Hepatocyte (in vitro differentiated cells): Measurements from ENCODE around the gene PABPC1L2A.
"Not testable (repeated sequence)": the region's sequence is repeated elsewhere in the genome, so short reads cannot be mapped to it uniquely, and the experiment has no call there.

Source experiments
- EZH2 ChIP-seq: fragments of 200-600 bp; sonication (generic); IDR thresholded peaks from 2 replicates; pipeline ENCODE4 v1.6.1; 2016; ENCODE audit warnings: antibody characterized with exemption, mild to moderate bottlenecking, borderline replicate concordance
- EZH2phosphoT487 ChIP-seq: fragments of 200-600 bp; sonication (generic); IDR thresholded peaks from one replicate; pipeline ENCODE4 v1.6.1; 2018; ENCODE audit warnings: antibody characterized with exemption, mild to moderate bottlenecking, low read depth, moderate library complexity; ENCODE audit not compliant: unreplicated experiment, severe bottlenecking
- TF ChIP-seq, protein P1 (sequence below): fragments of 200-600 bp; sonication (generic); IDR thresholded peaks from 2 replicates; pipeline ENCODE4 v1.5.1; 2016; ENCODE audit warnings: antibody characterized with exemption, mild to moderate bottlenecking; ENCODE audit not compliant: poor library complexity

DNA sequence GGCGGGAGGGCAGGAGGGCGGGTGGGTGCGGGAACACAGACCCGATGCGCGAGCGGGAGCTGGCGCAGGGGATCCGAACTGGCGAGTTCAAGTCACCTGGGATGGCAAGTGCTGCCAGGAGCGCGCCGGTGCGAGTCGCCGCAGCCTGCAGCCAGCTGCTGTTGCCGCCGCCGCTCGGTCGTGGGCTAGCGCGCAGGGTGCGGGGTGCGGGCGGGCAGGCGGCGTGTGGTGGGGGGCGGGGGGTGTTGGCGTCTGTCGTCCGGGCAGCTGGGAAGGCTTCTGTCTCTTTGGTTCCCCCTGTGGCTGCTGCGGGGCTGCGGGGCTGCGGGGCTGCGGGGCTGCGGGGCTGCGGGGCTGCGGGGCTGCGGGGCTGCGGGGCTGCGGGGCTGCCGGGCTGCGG, 572 bp upstream of the PABPC1L2A start:
- TF ChIP-seq, protein P1, sequence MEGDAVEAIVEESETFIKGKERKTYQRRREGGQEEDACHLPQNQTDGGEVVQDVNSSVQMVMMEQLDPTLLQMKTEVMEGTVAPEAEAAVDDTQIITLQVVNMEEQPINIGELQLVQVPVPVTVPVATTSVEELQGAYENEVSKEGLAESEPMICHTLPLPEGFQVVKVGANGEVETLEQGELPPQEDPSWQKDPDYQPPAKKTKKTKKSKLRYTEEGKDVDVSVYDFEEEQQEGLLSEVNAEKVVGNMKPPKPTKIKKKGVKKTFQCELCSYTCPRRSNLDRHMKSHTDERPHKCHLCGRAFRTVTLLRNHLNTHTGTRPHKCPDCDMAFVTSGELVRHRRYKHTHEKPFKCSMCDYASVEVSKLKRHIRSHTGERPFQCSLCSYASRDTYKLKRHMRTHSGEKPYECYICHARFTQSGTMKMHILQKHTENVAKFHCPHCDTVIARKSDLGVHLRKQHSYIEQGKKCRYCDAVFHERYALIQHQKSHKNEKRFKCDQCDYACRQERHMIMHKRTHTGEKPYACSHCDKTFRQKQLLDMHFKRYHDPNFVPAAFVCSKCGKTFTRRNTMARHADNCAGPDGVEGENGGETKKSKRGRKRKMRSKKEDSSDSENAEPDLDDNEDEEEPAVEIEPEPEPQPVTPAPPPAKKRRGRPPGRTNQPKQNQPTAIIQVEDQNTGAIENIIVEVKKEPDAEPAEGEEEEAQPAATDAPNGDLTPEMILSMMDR: not testable (repeated sequence)
- TF ChIP-seq EZH2, EZH2phosphoT487: not testable (repeated sequence)
